NCI-H226 (cell line): Measurements from ENCODE around the gene PLCB4.

Experiments used
- DNase-seq: peaks from one replicate; pipeline ENCODE4 v3.0.0-alpha.2; 2015

The PLCB4 gene

DNA sequence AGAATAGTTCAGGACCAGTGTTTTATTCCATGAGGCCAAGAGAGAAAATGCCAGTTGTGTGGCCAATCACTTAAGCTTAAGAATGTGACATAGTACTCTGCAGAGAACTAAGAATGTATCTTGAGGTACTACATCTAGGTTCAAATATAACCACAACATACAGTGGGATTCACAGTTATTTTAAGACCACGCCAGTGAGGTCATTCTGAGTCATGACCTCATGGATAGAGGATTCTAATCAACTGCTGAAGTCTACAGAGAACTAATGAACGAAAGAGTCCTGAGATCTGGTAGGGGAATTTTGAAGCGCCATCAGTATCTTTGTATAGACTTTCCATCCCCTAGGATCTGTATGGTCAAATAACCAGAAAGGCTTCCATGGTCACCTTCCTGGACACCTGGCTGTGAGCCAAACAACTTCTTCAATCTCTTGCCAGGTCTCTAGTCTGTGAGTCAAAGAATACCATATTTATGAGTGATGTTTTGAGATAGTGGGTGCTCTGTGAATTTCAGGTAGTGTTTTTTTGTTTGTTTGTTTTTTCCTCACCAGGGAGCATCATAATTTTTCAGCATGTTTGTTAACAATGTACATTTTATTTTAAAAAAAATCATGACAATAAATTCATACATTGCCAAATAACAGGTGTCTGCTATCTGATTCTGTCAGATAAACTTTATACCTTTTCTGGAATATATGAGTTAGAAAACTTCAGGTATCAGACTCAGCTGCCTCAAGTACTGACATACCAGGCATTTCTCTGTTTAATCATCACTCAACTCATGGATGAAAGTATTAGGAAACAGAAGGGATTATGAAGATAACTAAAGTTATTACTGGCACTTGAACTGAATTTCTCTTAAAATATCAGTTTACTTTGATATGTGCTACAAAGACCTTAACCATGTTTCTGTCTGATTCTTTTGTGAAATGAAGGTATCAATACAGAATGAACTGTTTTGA lies 217.9 kb downstream of the PLCB4 start:
- DNase-seq = peak; percentile 49

- no peak for DNase-seq
Observed at GRCh38 chr20:9287826-9288225, 218.9 kb downstream of the PLCB4 start.

- DNase-seq = no peak
Observed at GRCh38 chr20:9290331-9290730, 221.4 kb downstream of the PLCB4 start.

GRCh38 chr20:9293145-9293544 lies 224.3 kb downstream of the PLCB4 start:
- DNase-seq = no peak

GRCh38 chr20:9294041-9294440 lies 225.2 kb downstream of the PLCB4 start:
- peak; percentile 45 for DNase-seq

GRCh38 chr20:9298906-9299305 lies 230.0 kb downstream of the PLCB4 start:
- no peak for DNase-seq

- no peak for DNase-seq
Observed at GRCh38 chr20:9300080-9300479, 231.2 kb downstream of the PLCB4 start.

DNA sequence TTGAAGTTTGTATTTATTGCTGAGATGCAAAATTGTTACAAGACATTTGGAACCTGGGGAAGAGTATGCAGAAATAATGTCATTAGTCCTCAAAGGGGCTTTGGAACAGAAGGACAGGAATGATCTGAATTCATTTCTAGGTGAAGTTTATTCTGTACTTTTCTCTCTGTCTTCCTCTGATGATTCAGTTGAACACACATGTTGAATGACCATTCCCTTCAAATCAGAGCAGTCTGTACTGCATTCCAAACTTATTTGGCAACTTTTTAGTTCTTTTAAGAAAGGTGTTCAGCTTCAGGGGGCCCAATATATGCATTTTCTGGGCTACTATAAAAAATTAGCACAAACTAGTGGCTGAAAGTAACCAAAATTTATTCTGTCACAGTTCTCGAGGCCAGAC lies 231.6 kb downstream of the PLCB4 start:
- no peak for DNase-seq

DNA sequence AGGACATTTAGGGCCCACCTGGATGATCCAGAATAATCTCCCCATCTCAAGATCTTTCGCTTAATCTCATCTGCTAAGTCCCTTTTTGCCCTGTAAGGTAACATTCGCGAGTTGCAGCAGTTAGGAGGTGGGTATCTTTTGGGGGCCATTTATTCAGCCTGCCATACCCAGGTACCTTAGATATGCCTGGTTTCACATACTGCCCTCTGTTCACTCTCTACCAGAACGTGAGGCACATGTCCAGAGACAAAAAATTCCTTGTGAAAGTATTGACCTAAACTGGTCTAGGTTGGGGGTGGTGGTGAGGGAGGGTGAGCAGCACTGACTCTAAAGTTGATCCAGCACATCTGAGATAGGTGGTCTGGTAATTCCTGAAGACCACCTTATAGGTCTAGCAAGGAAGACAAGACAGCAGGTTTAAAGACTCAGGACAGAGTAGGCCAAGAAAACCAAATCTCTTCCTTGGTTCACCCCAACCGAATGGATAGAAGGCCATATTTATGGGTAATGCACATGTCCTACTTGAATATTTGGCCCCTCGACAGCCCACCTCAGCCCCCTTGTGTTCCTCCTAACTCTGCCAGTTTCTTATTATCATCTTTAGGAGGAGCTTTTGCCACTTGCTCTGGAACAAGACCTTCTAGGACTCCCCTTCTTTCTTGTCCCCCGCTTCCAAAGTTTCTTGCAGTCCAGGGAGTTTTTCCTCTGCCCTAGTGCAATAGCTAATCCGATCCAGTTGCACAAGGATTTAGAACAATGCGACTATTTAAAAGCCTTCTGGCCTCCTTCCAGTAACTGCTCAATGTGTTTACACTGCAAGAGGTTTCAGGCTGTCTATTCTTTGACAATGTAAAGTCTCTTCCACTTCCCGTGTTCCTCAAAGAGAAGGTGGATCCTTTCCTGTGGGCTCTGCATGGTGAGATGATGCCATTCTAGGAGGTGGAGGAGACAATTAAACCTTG lies 232.5 kb downstream of the PLCB4 start:
- no peak for DNase-seq

DNA sequence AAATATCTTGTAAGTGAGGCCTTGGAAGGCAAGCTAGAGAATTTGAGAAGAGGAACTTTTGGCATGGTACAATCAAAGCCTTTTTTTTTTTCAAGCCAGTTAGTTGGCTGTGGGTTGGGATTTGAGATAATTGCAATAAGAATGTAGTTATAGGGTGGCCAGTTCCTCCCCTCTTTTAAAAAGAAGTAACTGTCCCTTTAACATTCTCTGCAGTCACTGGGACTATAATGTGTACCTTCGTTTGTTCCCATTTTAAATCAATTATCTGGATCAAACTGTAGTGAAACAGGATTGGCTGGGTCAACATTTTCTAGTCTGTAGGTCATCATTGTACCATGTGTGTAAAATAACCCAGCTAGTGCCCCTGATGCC lies 233.2 kb downstream of the PLCB4 start:
- no peak for DNase-seq

DNA sequence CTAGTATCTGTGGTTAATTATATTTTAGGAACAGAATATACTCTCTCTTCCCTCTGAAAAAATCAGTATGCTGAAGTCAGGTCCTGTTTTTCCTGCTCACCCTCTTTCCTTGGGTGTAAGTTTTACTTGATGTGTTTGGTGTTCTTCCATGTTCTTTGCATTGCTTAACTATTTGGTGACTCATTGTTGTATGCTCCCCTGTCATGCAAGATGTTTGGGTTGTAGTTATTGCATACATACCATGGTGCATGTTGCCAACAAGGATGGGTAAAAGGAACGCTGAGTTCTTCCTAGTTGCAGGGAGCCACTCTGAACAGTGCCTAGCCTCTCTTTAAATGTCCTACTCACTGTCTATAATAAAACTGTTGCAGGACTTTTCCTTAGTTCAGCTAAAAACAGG lies 237.6 kb downstream of the PLCB4 start:
- peak; percentile 62 for DNase-seq

DNA sequence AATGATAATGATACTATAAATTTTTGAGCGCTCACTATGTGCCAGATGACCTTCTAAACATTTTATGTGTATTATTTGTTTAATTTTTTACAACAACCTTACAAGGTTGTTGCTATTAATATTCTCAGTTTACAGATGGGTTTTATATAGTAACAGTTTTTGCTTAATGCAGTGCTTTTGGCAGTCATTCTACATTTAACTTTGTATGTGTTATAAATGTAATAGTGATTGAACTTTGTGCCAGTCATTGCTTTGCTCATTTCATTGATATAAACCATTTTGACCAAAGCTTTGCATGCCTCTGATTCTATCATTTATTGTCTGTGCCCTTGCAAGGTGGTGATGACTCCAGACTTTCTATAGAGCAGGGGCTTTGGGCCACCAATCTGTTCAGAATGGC lies 239.2 kb downstream of the PLCB4 start:
- DNase-seq = no peak

- DNase-seq = peak; percentile 40
Observed at GRCh38 chr20:9311132-9311531, 242.2 kb downstream of the PLCB4 start.

GRCh38 chr20:9319687-9320384 lies 250.9 kb downstream of the PLCB4 start:
- no peak for DNase-seq

GRCh38 chr20:9321007-9321406 lies 252.1 kb downstream of the PLCB4 start:
- DNase-seq = no peak

DNA sequence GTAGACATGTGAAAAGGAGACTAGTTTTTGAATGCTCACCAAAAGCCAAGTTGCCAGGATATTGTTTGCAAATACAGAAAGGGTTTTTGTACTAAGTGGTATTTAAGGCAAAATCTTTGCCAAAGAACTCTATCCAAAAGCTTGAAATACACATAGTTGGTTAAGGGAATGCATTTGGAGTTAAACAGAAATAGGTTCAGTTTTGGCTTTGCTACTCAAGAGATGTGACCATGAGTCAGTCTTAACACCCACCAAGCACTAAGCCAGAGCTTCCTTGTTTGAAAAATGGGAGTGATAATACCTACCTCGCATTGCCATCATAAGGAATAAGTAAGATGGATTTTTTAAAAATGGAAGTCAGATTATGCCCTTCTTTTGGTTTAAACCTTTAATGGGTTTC lies 253.8 kb downstream of the PLCB4 start:
- DNase-seq = no peak

DNA sequence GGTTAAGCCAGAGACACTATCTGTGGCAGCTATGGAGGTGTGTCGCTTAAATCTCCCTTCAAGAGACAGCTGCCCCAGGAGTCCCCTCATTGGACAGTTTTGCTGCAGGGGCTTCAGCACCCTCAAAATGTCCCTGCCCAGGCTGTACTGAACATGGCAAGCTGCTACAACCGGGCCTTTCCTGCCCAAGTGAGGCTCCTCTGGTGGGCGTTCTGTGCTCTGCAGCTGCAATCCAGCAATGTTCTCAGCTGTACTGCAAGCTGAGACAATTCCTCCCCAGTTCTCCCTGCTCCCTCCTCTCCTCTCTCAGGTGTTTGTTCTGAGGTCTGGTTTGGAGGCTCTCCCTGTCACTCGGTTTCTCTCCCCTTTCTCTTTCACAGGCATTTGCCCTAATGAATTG lies 254.7 kb downstream of the PLCB4 start:
- no peak for DNase-seq

DNA sequence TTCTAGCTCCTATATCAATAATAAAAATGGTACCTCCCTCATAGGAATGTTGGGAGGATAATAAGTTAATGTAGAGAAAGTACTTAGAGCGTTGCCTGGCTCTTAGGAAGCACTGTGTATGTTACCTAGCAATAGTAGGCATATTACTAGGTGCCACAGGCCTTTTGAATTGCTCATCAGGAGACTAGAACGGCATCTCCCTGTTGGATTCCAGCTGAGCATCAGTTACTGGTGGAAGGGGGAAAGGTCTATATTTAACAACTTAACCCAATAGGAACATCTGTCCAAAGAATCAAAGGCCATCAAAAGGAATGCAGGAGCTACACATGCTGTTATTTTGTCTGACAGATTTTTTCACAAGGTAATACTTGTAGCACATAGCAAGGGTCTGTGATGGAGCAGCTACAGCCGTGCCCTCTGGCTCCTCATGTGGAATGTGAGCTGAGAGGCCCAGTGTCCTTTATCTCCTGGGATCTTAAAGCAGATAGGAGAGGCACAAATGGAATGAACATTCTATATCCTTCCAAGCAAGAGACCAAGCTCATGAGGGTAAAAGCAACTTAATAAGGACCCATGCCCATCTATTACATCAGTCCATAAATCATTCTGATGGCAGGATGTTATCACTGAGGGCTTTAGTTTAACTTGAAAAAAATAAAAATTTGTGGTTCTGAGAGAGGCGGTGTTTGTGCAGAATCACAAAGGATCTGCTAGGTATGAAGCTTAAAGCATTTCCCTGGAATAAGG lies 260.6 kb downstream of the PLCB4 start:
- no peak for DNase-seq

- no peak for DNase-seq
Observed at GRCh38 chr20:9330151-9330550, 261.3 kb downstream of the PLCB4 start.

GRCh38 chr20:9331707-9332435 lies 263.0 kb downstream of the PLCB4 start:
- no peak for DNase-seq

GRCh38 chr20:9332791-9333479 lies 264.0 kb downstream of the PLCB4 start:
- DNase-seq = no peak
